Hematopoietic multipotent progenitor cell treated with erythropoietin and hydrocortisone succinate and interleukin-3 and kit ligand, for 17 days (in vitro differentiated cells): Measurements from ENCODE around the gene SCFD2.

ENCODE experiments used
- DNase-seq: peaks from one replicate; pipeline ENCODE4 v3.0.0-alpha.2; 2015; ENCODE audit warnings: low spot score

SCFD2 gene

DNA sequence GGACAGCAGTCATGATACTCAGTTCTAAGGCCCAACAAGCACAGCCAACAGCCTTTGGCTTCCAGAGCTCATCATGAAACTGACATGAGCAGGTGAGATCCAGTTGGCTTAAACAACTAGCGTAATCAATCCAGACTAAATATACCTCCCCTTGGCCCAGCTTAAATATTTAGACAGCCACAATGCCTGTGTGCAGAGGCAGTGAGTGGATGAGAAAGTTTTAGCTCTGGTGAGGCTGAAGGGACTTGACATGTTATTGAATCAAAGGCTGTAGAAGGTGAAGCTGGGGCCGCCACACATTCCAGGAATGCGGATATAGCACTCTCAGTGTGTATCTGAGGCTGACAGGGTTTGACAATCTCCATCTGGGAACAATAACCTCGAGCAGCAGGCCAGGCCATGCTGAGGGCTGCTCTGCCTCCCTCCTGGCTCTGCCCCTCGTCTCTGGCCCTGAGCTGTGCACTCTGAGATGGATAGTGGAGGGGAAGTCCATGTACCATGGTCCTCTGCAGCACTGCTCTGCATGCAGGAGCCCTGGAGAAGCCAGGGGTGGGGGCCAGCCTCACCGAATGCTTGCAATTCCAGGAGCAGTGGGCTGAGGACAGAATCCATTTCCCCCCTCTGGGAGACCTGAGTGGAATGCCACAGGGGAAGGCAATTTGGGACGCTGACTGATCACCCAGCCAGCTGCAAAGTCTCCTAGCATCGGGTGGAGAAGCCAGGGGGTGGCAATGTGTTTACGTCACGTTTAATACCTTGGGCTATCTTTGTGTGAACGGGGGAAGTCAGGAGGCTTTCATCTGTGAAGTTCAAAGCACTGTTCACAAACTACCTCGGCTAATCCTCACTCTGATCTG lies 541.0 kb downstream of the SCFD2 start:
- DNase-seq = no peak

DNA sequence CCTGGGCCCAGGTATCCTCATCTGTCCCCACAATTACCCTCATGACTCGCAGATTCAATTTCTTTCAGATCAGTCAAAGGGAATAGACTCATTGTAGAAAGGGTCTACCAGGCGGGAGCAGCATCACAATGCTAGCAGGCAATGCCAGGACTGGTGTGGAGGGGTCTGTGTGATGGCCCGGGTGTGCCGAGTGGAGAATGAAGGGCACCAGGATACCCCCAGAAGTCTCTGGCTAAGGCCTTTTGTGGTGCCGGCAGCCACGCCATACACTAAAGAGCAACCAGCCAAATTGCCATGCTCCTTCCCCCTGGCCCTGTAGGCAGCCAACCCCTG lies 541.6 kb downstream of the SCFD2 start:
- DNase-seq = no peak

DNA sequence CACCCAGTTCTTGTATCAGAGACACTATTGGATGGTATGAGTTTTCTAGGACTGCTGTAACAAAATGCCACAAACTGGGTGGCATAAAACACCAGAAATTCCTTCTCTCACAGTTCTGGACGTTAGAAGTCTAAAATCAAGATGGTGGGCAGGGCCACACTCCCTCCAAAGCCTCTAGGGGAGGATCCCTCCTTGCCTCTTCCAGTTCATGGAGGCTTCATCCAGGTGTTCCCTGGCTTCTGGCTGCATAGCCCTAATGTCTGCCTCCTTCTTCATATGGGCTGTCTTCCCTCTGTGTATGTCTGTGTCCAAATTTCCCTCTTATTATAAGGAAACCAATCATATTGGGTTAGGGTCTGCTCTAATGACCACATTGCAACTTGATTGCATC lies 542.2 kb downstream of the SCFD2 start:
- no peak for DNase-seq
